IMR-90 (cell line): ENCODE results near the gene INHBC. TPM values are rescaled to one million over a fixed set of nuclear protein-coding genes. Genes with fewer than 3 reads are reported as not detected.

Experiments
- ATAC-seq: fragments of 200-7000 bp; cut with Tn5 transposase; 2 replicates; pipeline ENCODE4 v1.9.1; 2020; ENCODE audit warnings: low read depth, mild to moderate bottlenecking, moderate library complexity
- BruUV-seq: library from RNA; stranded (reverse); fragments of 400-500 nt; replicated peaks from 2 replicates; lab custom pipeline; 2021; lab: Mats Ljungman, UMichigan
- CTCF ChIA-PET: fragments of 300-600 bp; formaldehyde crosslinking; extraction: SDS; loops from one replicate; lab custom pipeline; 2021; ENCODE audit warnings: antibody characterized with exemption; lab: Yijun Ruan, JAX
- POLR2A ChIA-PET: fragments of 300-600 bp; sonication (Branson Sonifier 250); formaldehyde crosslinking; loops from one replicate; lab custom pipeline; 2022; ENCODE audit warnings: antibody characterized with exemption; ENCODE audit not compliant: unreplicated experiment; lab: Charles Lee
- DNase-seq: peaks from one replicate; pipeline ENCODE4 v3.0.0; 2013
- H2AFZ ChIP-seq: replicated peaks from 2 replicates; pipeline ENCODE3; 2013; ENCODE audit warnings: low read length, mild to moderate bottlenecking; ENCODE audit not compliant: poor library complexity
- H2AK5ac ChIP-seq: 2 replicates; pipeline ENCODE4 v1.6.1; 2013; ENCODE audit warnings: low read depth, low read length, inconsistent platforms
- H2AK9ac ChIP-seq: replicated peaks from 2 replicates; pipeline ENCODE3; 2013; ENCODE audit warnings: mild to moderate bottlenecking, low read depth, low read length, moderate library complexity; ENCODE audit not compliant: poor library complexity
- H2BK120ac ChIP-seq: 2 replicates; pipeline ENCODE4 v1.6.1; 2013; ENCODE audit warnings: low read depth, low read length, inconsistent platforms
- H2BK15ac ChIP-seq: 3 replicates; pipeline ENCODE4 v1.6.1; 2013; ENCODE audit warnings: low read depth, low read length, inconsistent platforms
- H2BK20ac ChIP-seq: 2 replicates; pipeline ENCODE4 v1.6.1; 2013; ENCODE audit warnings: low read depth, mild to moderate bottlenecking, inconsistent platforms, low read length, moderate library complexity
- H2BK5ac ChIP-seq: 2 replicates; pipeline ENCODE4 v1.6.1; 2013; ENCODE audit warnings: mild to moderate bottlenecking, low read depth, low read length, inconsistent platforms; ENCODE audit not compliant: poor library complexity, severe bottlenecking
- H3K14ac ChIP-seq: replicated peaks from 2 replicates; pipeline ENCODE4 v1.6.1; 2013; ENCODE audit warnings: low read depth, low read length, inconsistent platforms
- H3K18ac ChIP-seq: 2 replicates; pipeline ENCODE4 v1.6.1; 2013; ENCODE audit warnings: low read depth, low read length, control low read depth
- H3K23ac ChIP-seq: 2 replicates; pipeline ENCODE4 v1.6.1; 2013; ENCODE audit warnings: low read depth, low read length, inconsistent platforms
- H3K27ac ChIP-seq: 2 replicates; pipeline ENCODE4 v1.5.1; 2013; ENCODE audit warnings: mild to moderate bottlenecking, control low read depth, low read length; ENCODE audit not compliant: insufficient read depth
- H3K27me3 ChIP-seq: 2 replicates; pipeline ENCODE4 v1.6.1; 2013; ENCODE audit warnings: low read length; ENCODE audit not compliant: control insufficient read depth, insufficient read depth
- H3K36me3 ChIP-seq: 2 replicates; pipeline ENCODE4 v1.6.1; 2013; ENCODE audit warnings: low read length, mixed read lengths; ENCODE audit not compliant: control insufficient read depth, insufficient read depth
- H3K4ac ChIP-seq: 2 replicates; pipeline ENCODE4 v1.6.1; 2013; ENCODE audit warnings: low read depth, low read length, inconsistent platforms
- H3K4me1 ChIP-seq: 2 replicates; pipeline ENCODE4 v1.6.1; 2013; ENCODE audit warnings: low read length, mixed read lengths; ENCODE audit not compliant: control insufficient read depth, insufficient read depth
- H3K4me2 ChIP-seq: 2 replicates; pipeline ENCODE4 v1.6.1; 2013; ENCODE audit warnings: low read depth, mild to moderate bottlenecking, control low read depth, low read length, moderate library complexity
- H3K4me3 ChIP-seq: 2 replicates; pipeline ENCODE4 v1.5.1; 2013; ENCODE audit warnings: low read depth, mild to moderate bottlenecking, control low read depth, low read length, moderate library complexity; ENCODE audit not compliant: insufficient read depth
- H3K56ac ChIP-seq: 2 replicates; pipeline ENCODE4 v1.6.1; 2013; ENCODE audit warnings: low read length, inconsistent platforms; ENCODE audit not compliant: insufficient read depth; ENCODE audit errors: extremely low read depth
- H3K79me1 ChIP-seq, 2 experiments: 2 replicates each; pipeline ENCODE4 v1.6.1; 2013; ENCODE audit warnings: low read length in 2 of 2, inconsistent platforms in 1 of 2, low read depth in 1 of 2
- H3K9ac ChIP-seq: 2 replicates; pipeline ENCODE4 v1.6.1; 2013; ENCODE audit warnings: low read depth, low read length, control low read depth
- H3K9me1 ChIP-seq: 2 replicates; pipeline ENCODE4 v1.6.1; 2013; ENCODE audit warnings: low read length, inconsistent platforms; ENCODE audit not compliant: insufficient read depth
- H3K9me3 ChIP-seq: 2 replicates; pipeline ENCODE4 v1.6.1; 2013; ENCODE audit warnings: low read length; ENCODE audit not compliant: control insufficient read depth, insufficient read depth
- H4K20me1 ChIP-seq: 2 replicates; pipeline ENCODE4 v1.6.1; 2013; ENCODE audit warnings: low read length, inconsistent platforms; ENCODE audit not compliant: insufficient read depth
- H4K5ac ChIP-seq: 2 replicates; pipeline ENCODE4 v1.6.1; 2013; ENCODE audit warnings: mild to moderate bottlenecking, low read depth, low read length, control low read depth
- H4K8ac ChIP-seq, 2 experiments: 2 replicates each; pipeline ENCODE4 v1.6.1; 2013; ENCODE audit warnings: low read depth in 2 of 2, low read length in 2 of 2, control low read depth in 1 of 2, inconsistent platforms in 1 of 2
- H4K91ac ChIP-seq: 2 replicates; pipeline ENCODE4 v1.6.1; 2013; ENCODE audit warnings: low read depth, low read length, inconsistent platforms; ENCODE audit not compliant: insufficient read depth
- BHLHE40 ChIP-seq: fragments of 150-350 bp; IDR thresholded peaks from 2 replicates; pipeline ENCODE4 v1.6.1; 2016; ENCODE audit warnings: mild to moderate bottlenecking, low read depth, low read length
- MAZ ChIP-seq: IDR thresholded peaks from 2 replicates; pipeline ENCODE4 v1.6.1; 2012; ENCODE audit warnings: low read depth, mild to moderate bottlenecking, low read length, improper control_type of control experiment, moderate library complexity, borderline replicate concordance
- MXI1 ChIP-seq: IDR thresholded peaks from 2 replicates; pipeline ENCODE4 v1.6.1; 2012; ENCODE audit warnings: low read depth, mild to moderate bottlenecking, low read length, moderate library complexity, borderline replicate concordance
- NFE2L2 ChIP-seq: fragments of 150-350 bp; IDR thresholded peaks from 2 replicates; pipeline ENCODE4 v1.6.1; 2016; ENCODE audit warnings: low read depth, mild to moderate bottlenecking, low read length
- WGBS, 2 experiments: methylation state at CpG; one replicate each; pipeline versions ENCODE4 v1.1.5 to v1.1.7; 2013; ENCODE audit warnings: missing lambda C conversion rate in 2 of 2; ENCODE audit not compliant: insufficient read length in 1 of 2; ENCODE audit errors: extremely low coverage in 2 of 2; 5-methylcytosine and 5-hydroxymethylcytosine counted together
- dilution Hi-C: fragments of 300-500 bp; cut with HindIII; formaldehyde crosslinking; loops from one replicate; pipeline ENCODE4 v1.14.3; 2018; ENCODE audit warnings: low sequenced_read_pairs; ENCODE audit not compliant: unreplicated experiment
- in situ Hi-C: fragments of 300-500 bp; cut with MboI; formaldehyde crosslinking; loops from 3 replicates; pipeline ENCODE4 v1.14.3; 2019; ENCODE audit warnings: low sequenced_read_pairs, inconsistent platforms, mixed read lengths
- intact Hi-C: fragments of 100-400 bp; cut with micrococcal nuclease; formaldehyde crosslinking; loops from 2 replicates; pipeline ENCODE4 v1.10.0; 2022
- polyA plus RNA-seq, 3 experiments: library from polyadenylated mRNA; depleted of rRNA; stranded (reverse); fragments of >200 nt; gene quantifications; 2 replicates each; pipeline ENCODE4 v1.2.3, GENCODE V29; 2012; ENCODE audit warnings: low replicate concordance in 1 of 3
- total RNA-seq: library from RNA; depleted of rRNA; stranded (reverse); fragments of >200 nt; gene quantifications from 2 replicates; pipeline ENCODE4 v1.2.3, GENCODE V29; 2012
- TF ChIP-seq, protein P1 (sequence below): fragments of 150-350 bp; IDR thresholded peaks from 2 replicates; pipeline ENCODE4 v1.6.1; 2017; ENCODE audit warnings: mild to moderate bottlenecking, antibody characterized with exemption, low read length, low read depth

The INHBC gene
- total and polyA plus RNA-seq, 2 of the 4 experiments (the other 2 are of a cell fraction), result 0.09 TPM; not detected in 1

DNA sequence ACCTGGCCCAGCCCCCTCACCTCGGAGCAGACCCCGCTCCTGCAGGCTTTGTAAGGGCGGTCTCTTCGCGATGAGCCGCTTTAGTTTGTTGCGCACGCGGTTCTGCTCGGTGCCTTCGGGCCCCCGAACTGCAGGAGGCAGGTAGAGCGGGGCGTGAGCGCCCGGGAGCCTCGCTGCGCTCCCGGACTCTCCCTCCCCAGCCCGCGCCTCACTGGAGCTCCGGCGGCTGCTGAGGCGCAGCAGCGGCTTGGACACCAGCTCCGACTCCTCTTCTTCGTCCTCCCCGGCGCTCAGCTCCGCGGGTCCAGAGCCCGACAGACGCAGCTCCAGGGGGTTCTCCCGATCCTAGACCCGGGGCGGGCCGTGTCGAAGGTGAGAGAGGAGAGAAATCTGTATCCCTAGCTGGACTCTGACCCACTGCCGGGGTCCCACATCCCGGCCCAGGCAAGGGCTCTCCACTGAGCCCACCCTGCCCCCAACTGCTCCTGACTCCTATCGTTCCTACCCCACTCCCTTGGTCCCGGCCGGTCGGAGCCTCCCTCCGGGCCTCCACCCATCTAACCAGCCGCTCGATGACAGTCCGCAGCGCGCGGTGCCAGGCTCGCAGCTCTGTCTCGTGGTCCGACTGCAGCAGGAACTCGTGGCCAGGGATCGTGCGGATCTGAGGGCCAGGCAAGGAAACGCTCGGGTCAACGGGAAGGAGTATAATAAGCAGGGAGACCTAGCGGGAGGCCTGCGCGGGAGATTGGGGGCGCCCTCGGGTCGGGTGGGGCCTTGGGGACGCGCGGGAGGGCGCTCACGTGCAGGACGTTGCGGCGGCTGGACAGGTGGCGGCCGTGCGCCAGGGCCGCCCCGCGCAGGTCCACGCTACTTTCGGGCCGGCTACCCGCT is 40.9 kb downstream of the INHBC start:
- POLR2A ChIA-PET, result no interaction called here
- H4K91ac ChIP-seq, result no peak overlapping the region
- WGBS, 2 experiments, result 0% methylated on average over 15 of the region's 84 CpGs; no CpG with 5 or more reads in 1 of the 2 experiments
- no peak overlapping the region for H3K27ac ChIP-seq
- no peak overlapping the region for H3K4ac ChIP-seq
- no peak overlapping the region for H3K14ac ChIP-seq
- H2BK15ac ChIP-seq, result no peak overlapping the region
- H4K8ac ChIP-seq, result no peak overlapping the region
- TF ChIP-seq MAZ (no peak), NFE2L2 (no peak), BHLHE40 (peak; percentile 65), MXI1 (peak; percentile 85; the same call in 1 of the 2 replicates)
- TF ChIP-seq, protein P1, sequence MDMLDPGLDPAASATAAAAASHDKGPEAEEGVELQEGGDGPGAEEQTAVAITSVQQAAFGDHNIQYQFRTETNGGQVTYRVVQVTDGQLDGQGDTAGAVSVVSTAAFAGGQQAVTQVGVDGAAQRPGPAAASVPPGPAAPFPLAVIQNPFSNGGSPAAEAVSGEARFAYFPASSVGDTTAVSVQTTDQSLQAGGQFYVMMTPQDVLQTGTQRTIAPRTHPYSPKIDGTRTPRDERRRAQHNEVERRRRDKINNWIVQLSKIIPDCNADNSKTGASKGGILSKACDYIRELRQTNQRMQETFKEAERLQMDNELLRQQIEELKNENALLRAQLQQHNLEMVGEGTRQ, result no peak
- no peak overlapping the region for H3K56ac ChIP-seq
- H4K5ac ChIP-seq, result no peak overlapping the region
- intact Hi-C loops (no loop called here), in situ Hi-C loops (no loop called here), dilution Hi-C loops (no loop called here)
- H2BK5ac ChIP-seq, result no peak overlapping the region
- no peak overlapping the region for H2BK120ac ChIP-seq
- H3K18ac ChIP-seq, result no peak overlapping the region
- H3K4me3 ChIP-seq, result peak overlapping the region; percentile 3
- no peaks in the 10 kb centered on the region for H3K79me1 ChIP-seq
- peak overlapping the region; percentile 73 for H2AK9ac ChIP-seq
- H3K27me3 ChIP-seq, result peaks cover 56% of the 10 kb centered on the region
- H3K9ac ChIP-seq, result no peak overlapping the region
- H3K4me1 ChIP-seq, result 0 out of 2 replicates have a peak, but pooled peaks cover 3% of the 10 kb centered on the region
- no peak overlapping the region for H3K23ac ChIP-seq
- ATAC-seq (peak; percentile 70), DNase-seq (no peak)
- H3K4me2 ChIP-seq, result peak overlapping the region; percentile 39; the same call in 1 of the 2 replicates
- H3K9me3 ChIP-seq, result no peaks in the 10 kb centered on the region; the same call in 1 of the 2 replicates
- BruUV-seq, result no TSS peak
- CTCF ChIA-PET, result interaction anchor here (1.1 to 1.9 kb wide), 3 partner anchors 13 to 20 kb away, joined by 3 to 8 read pairs (median 4); partner anchors contain the start of genes GLI1 and INHBE
- peak overlapping the region; percentile 77 for H2AFZ ChIP-seq
- no peaks in the 10 kb centered on the region for H3K9me1 ChIP-seq
- no peak overlapping the region for H2AK5ac ChIP-seq
- H4K20me1 ChIP-seq, result no peaks in the 10 kb centered on the region
- no peaks in the 10 kb centered on the region for H3K36me3 ChIP-seq
- H2BK20ac ChIP-seq, result no peak overlapping the region
